Sigmoid colon (tissue), 7 donors: ENCODE results near the gene LNX2. TPM values are rescaled to one million over a fixed set of nuclear protein-coding genes. Genes with fewer than 3 reads are reported as not detected.
A peak's percentile ranks its signal among the peaks of the same experiment; 100 is the strongest.

Source experiments
- DNase-seq: peaks from one replicate; pipeline ENCODE4 v3.0.0-alpha.2; 2019
- H3K27ac ChIP-seq, 4 donors: fragments of 200-600 bp; sonication (generic); one replicate each; pipeline ENCODE4 v1.5.1; 2016 to 2019; ENCODE audit warnings: mild to moderate bottlenecking in 1 of 4
- H3K27me3 ChIP-seq, 3 donors: fragments of 200-600 bp; sonication (generic); one replicate each; pipeline ENCODE4 v1.5.1; 2019; ENCODE audit warnings: mild to moderate bottlenecking in 1 of 3
- H3K36me3 ChIP-seq, 4 donors: fragments of 200-600 bp; sonication (generic); one replicate each; pipeline ENCODE4 v1.5.1; 2016 to 2019
- H3K4me1 ChIP-seq, 4 donors: fragments of 200-600 bp; sonication (generic); one replicate each; pipeline ENCODE4 v1.5.1; 2017 to 2019
- H3K4me3 ChIP-seq, 4 donors: fragments of 200-600 bp; sonication (generic); one replicate each; pipeline ENCODE4 v1.5.1; 2017 to 2019; ENCODE audit warnings: mild to moderate bottlenecking in 2 of 4, moderate library complexity in 1 of 4
- H3K9me3 ChIP-seq, 4 donors: fragments of 200-600 bp in 3 of 4; sonication (generic) in 3 of 4; one replicate each; pipeline versions ENCODE4 v1.5.1 to v1.6.1; 2013 to 2019
- EP300 ChIP-seq, 4 donors: sonication (generic); formaldehyde crosslinking; IDR thresholded peaks; one replicate each; pipeline ENCODE4 v1.6.1; 2017; ENCODE audit warnings: antibody characterized with exemption in 4 of 4
- POLR2A ChIP-seq, 2 donors: fragments of 450-650 bp; IDR thresholded peaks; one replicate each; pipeline ENCODE4 v1.6.1; 2016; ENCODE audit warnings: antibody characterized with exemption in 2 of 2, mild to moderate bottlenecking in 2 of 2, moderate library complexity in 2 of 2
- POLR2AphosphoS5 ChIP-seq, 4 donors: sonication (generic); formaldehyde crosslinking; IDR thresholded peaks; one replicate each; pipeline ENCODE4 v1.6.1; 2017; ENCODE audit warnings: antibody characterized with exemption in 4 of 4
- WGBS, 2 donors: extraction: QIAGEN DNeasy Blood & Tissue Kit; methylation state at CpG; one replicate each; pipeline ENCODE4 v1.1.7; 2013; 5-methylcytosine and 5-hydroxymethylcytosine counted together
- intact Hi-C: fragments of 100-400 bp; cut with DNase I; formaldehyde crosslinking; loops from one replicate; pipeline ENCODE4 v1.15.1; 2023
- polyA plus RNA-seq, 3 donors: library from polyadenylated mRNA; stranded (reverse); fragments of 200-250 nt; gene quantifications; one replicate each; pipeline ENCODE4 v1.2.3, GENCODE V29; 2013
- total RNA-seq, 4 donors: library from RNA; depleted of rRNA; stranded (reverse); fragments of >200 nt; gene quantifications; one replicate each; pipeline ENCODE4 v1.1.0, GENCODE V29; 2016
- TF ChIP-seq, protein P1 (sequence below), 4 experiments: fragments of 450-650 bp in 3 of 4; fragments of 200-600 bp in 1 of 4; IDR thresholded peaks; one replicate each; pipeline ENCODE4 v1.5.1; 2016 to 2019; ENCODE audit warnings: antibody characterized with exemption in 4 of 4, mild to moderate bottlenecking in 3 of 4, moderate library complexity in 2 of 4
- donor health status: healthy with polysubstance abuse.
- donor health status: Bipolar disorder and iron deficiency.
- donor health status: healthy.

Gene LNX2
- total and polyA plus RNA-seq, 7 donors = 7.7 to 22.2 (median 10.9) TPM

DNA sequence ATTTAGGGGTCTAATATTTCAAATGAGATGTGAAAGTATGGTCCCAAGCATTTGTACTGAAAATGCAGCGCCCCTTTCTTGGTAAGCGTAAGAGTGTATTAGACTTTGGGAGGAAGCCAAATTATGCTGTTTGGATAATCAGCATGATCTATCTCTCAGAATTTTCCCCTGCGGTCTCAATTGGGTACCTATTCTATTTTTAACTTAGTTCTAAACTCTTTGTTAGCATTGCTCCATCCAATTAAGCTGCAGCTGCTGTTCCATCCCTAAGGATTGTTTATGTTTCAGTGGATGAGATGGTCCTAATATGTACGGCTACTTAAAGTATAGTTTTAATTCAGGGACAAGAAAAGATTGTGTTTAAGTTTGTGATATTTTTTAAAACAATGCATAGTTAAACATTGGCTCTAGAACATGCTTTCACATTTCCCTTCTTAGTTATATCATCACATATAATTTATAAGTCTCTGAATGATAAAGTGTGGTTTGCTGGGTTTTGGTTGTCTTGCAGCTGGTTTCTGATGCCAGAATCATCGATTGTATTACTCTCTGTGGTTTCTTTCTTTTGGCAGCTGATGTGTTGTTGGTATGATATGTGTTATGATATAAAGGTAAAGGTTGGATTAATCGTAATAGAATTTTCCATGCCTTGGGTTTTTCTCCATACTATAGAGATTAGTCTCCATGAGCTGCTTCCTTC lies 16.4 kb upstream of the LNX2 start:
- H3K4me3 ChIP-seq = no peak overlapping the region
- H3K4me1 ChIP-seq = peaks cover 0 to 59% (median 54%) of the 10 kb centered on the region in 4 donors
- H3K27ac ChIP-seq = peak overlapping the region; percentile 55 to 80 (median 72)
- 61 to 78% methylated on average over 6 of the region's 6 CpGs for WGBS, 2 donors
- TF ChIP-seq POLR2AphosphoS5 (IDR thresholded peaks at IDR 0.05) = no peak
- TF ChIP-seq EP300 (IDR thresholded peaks at IDR 0.05) = no peak
- TF ChIP-seq, protein P1, sequence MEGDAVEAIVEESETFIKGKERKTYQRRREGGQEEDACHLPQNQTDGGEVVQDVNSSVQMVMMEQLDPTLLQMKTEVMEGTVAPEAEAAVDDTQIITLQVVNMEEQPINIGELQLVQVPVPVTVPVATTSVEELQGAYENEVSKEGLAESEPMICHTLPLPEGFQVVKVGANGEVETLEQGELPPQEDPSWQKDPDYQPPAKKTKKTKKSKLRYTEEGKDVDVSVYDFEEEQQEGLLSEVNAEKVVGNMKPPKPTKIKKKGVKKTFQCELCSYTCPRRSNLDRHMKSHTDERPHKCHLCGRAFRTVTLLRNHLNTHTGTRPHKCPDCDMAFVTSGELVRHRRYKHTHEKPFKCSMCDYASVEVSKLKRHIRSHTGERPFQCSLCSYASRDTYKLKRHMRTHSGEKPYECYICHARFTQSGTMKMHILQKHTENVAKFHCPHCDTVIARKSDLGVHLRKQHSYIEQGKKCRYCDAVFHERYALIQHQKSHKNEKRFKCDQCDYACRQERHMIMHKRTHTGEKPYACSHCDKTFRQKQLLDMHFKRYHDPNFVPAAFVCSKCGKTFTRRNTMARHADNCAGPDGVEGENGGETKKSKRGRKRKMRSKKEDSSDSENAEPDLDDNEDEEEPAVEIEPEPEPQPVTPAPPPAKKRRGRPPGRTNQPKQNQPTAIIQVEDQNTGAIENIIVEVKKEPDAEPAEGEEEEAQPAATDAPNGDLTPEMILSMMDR (IDR thresholded peaks at IDR 0.05) = no peak
- TF ChIP-seq POLR2A (IDR thresholded peaks at IDR 0.05) = no peak
- DNase-seq = no peak
- no peaks in the 10 kb centered on the region for H3K27me3 ChIP-seq
- no peaks in the 10 kb centered on the region for H3K36me3 ChIP-seq
- H3K9me3 ChIP-seq = no peaks in the 10 kb centered on the region
- intact Hi-C loops = loop anchor here (10.0 kb wide), 1 partner anchor 652 kb away; no protein-coding TSS in a partner anchor

DNA sequence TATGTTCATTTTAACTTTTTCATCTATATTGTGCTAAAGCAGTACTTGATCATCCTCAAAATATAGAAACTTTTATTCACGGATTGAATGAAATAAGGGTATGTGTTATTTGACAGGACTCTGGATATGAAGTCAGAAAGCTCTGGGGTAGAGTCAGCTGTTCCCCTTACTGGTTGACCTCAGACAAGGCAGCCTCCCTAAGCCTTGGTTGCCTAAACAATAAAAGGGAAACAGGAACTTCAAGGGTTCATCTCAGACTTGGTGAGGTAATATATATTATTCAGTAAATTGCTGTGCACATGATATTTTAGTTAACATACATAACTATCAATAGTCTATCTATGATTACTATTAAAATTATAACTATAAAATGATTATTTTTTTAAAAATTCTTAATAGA lies 14.9 kb upstream of the LNX2 start:
- 82 to 89% methylated on average over 1 of the region's 1 CpG for WGBS, 2 donors
- no peak for TF ChIP-seq EP300 (IDR thresholded peaks at IDR 0.05)
- no peak for TF ChIP-seq POLR2A (IDR thresholded peaks at IDR 0.05)
- TF ChIP-seq, protein P1 (IDR thresholded peaks at IDR 0.05) = no peak
- no peak for TF ChIP-seq POLR2AphosphoS5 (IDR thresholded peaks at IDR 0.05)
- intact Hi-C loops = loop anchor here (10.0 kb wide), 1 partner anchor 650 kb away; no protein-coding TSS in a partner anchor
- Histone ChIP-seq H3K4me1 (peaks cover 0 to 53% (median 44%) of the 10 kb centered on the region in 4 donors), H3K36me3 (no peaks in the 10 kb centered on the region), H3K9me3 (no peaks in the 10 kb centered on the region), H3K27ac (peak overlapping the region in 2 of 4 donors; percentile 45 to 80), H3K4me3 (no peak overlapping the region), H3K27me3 (no peaks in the 10 kb centered on the region)
- DNase-seq = no peak

DNA sequence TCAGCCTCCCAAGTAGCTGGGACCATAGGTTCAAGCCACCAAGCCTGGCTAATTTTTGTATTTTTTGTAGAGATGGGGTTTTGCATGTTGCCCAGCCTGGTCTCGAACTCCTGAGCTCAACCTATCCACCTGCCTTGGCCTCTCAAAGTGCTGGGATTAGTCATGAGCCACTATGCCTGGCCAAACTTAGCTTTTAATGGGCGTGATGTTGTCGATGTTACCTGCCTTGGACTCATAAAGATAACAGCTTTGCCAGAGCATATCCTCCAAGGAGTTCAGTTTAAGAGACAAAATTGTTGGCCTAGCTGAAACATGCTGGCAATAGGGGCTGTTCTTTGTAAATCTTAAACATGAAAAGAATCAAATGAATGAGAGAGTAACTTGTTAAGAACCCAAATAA lies 14.5 kb upstream of the LNX2 start:
- DNase-seq = no peak
- TF ChIP-seq, protein P1 (IDR thresholded peaks at IDR 0.05) = no peak
- TF ChIP-seq POLR2AphosphoS5 (IDR thresholded peaks at IDR 0.05) (no peak), POLR2A (IDR thresholded peaks at IDR 0.05) (no peak), EP300 (IDR thresholded peaks at IDR 0.05) (no peak)
- Histone ChIP-seq H3K9me3 (no peaks in the 10 kb centered on the region), H3K4me3 (no peak overlapping the region), H3K36me3 (no peaks in the 10 kb centered on the region), H3K27me3 (no peaks in the 10 kb centered on the region), H3K4me1 (peaks cover 0 to 48% (median 40%) of the 10 kb centered on the region in 4 donors), H3K27ac (peak overlapping the region in 3 of 4 donors; percentile 4 to 80 (median 45))
- 57 to 85% methylated on average over 3 of the region's 3 CpGs for WGBS, 2 donors
- intact Hi-C loops = loop anchor here (10.0 kb wide), 1 partner anchor 650 kb away; no protein-coding TSS in a partner anchor

DNA sequence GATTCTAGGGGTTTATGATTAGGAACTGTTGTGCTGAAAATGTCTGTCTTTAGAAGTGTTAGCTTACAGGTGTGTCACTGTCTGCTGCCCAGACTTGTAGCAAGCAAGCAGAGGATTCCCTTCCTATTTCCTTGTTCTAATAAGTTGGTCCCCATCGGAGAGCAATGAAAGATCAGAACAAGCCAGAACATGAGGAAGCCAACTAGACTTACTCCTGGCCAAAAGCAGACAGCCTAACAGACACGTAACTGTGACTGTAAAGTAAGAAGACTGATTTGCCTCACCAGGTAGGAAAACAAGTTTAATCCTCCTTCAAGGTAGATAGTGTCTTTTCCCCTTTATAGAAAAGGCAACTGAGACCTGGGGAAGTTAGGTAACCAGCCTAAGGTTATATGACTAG lies 13.9 kb upstream of the LNX2 start:
- Histone ChIP-seq H3K27ac (peak overlapping the region in 3 of 4 donors; percentile 4 to 80 (median 45)), H3K4me3 (no peak overlapping the region), H3K9me3 (no peaks in the 10 kb centered on the region), H3K27me3 (no peaks in the 10 kb centered on the region), H3K4me1 (peaks cover 0 to 46% (median 38%) of the 10 kb centered on the region in 4 donors), H3K36me3 (no peaks in the 10 kb centered on the region)
- 65 to 79% methylated on average over 2 of the region's 2 CpGs for WGBS, 2 donors
- no peak for DNase-seq
- intact Hi-C loops = loop anchor here (10.0 kb wide), 1 partner anchor 649 kb away; no protein-coding TSS in a partner anchor
- TF ChIP-seq POLR2AphosphoS5 (IDR thresholded peaks at IDR 0.05) (no peak), POLR2A (IDR thresholded peaks at IDR 0.05) (no peak), EP300 (IDR thresholded peaks at IDR 0.05) (no peak)
- TF ChIP-seq, protein P1 (IDR thresholded peaks at IDR 0.05) = no peak
